ENCODE results near the gene BMP7. TPM values are rescaled to one million over a fixed set of nuclear protein-coding genes. Genes with fewer than 3 reads are reported as not detected.

The BMP7 gene
- total and polyA plus RNA-seq, 2 of the 8 experiments (the other 6 are each of a cell fraction or from before 2014, with no cell fraction given), result 9.2 to 14.7 TPM

DNA sequence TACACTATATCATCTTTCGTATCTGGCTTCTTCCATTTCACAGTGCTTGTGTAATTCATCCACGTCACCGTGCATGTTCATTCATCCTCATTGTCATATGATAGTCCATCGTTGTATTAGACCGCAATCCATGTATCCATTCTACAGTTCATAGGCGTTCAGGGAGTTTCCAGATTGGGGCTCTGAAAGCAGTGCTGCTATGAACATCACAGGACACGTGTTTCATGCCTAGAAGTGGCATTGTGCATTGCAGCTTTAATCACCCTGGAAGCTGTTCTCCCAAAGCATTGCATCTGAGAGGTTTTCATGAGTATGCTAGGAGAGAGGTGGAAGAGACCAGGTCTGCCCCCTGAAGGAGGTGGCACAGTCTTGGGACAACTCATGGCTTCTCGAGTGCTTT lies 35.3 kb downstream of the BMP7 start (continued):
- TF ChIP-seq, protein P1, sequence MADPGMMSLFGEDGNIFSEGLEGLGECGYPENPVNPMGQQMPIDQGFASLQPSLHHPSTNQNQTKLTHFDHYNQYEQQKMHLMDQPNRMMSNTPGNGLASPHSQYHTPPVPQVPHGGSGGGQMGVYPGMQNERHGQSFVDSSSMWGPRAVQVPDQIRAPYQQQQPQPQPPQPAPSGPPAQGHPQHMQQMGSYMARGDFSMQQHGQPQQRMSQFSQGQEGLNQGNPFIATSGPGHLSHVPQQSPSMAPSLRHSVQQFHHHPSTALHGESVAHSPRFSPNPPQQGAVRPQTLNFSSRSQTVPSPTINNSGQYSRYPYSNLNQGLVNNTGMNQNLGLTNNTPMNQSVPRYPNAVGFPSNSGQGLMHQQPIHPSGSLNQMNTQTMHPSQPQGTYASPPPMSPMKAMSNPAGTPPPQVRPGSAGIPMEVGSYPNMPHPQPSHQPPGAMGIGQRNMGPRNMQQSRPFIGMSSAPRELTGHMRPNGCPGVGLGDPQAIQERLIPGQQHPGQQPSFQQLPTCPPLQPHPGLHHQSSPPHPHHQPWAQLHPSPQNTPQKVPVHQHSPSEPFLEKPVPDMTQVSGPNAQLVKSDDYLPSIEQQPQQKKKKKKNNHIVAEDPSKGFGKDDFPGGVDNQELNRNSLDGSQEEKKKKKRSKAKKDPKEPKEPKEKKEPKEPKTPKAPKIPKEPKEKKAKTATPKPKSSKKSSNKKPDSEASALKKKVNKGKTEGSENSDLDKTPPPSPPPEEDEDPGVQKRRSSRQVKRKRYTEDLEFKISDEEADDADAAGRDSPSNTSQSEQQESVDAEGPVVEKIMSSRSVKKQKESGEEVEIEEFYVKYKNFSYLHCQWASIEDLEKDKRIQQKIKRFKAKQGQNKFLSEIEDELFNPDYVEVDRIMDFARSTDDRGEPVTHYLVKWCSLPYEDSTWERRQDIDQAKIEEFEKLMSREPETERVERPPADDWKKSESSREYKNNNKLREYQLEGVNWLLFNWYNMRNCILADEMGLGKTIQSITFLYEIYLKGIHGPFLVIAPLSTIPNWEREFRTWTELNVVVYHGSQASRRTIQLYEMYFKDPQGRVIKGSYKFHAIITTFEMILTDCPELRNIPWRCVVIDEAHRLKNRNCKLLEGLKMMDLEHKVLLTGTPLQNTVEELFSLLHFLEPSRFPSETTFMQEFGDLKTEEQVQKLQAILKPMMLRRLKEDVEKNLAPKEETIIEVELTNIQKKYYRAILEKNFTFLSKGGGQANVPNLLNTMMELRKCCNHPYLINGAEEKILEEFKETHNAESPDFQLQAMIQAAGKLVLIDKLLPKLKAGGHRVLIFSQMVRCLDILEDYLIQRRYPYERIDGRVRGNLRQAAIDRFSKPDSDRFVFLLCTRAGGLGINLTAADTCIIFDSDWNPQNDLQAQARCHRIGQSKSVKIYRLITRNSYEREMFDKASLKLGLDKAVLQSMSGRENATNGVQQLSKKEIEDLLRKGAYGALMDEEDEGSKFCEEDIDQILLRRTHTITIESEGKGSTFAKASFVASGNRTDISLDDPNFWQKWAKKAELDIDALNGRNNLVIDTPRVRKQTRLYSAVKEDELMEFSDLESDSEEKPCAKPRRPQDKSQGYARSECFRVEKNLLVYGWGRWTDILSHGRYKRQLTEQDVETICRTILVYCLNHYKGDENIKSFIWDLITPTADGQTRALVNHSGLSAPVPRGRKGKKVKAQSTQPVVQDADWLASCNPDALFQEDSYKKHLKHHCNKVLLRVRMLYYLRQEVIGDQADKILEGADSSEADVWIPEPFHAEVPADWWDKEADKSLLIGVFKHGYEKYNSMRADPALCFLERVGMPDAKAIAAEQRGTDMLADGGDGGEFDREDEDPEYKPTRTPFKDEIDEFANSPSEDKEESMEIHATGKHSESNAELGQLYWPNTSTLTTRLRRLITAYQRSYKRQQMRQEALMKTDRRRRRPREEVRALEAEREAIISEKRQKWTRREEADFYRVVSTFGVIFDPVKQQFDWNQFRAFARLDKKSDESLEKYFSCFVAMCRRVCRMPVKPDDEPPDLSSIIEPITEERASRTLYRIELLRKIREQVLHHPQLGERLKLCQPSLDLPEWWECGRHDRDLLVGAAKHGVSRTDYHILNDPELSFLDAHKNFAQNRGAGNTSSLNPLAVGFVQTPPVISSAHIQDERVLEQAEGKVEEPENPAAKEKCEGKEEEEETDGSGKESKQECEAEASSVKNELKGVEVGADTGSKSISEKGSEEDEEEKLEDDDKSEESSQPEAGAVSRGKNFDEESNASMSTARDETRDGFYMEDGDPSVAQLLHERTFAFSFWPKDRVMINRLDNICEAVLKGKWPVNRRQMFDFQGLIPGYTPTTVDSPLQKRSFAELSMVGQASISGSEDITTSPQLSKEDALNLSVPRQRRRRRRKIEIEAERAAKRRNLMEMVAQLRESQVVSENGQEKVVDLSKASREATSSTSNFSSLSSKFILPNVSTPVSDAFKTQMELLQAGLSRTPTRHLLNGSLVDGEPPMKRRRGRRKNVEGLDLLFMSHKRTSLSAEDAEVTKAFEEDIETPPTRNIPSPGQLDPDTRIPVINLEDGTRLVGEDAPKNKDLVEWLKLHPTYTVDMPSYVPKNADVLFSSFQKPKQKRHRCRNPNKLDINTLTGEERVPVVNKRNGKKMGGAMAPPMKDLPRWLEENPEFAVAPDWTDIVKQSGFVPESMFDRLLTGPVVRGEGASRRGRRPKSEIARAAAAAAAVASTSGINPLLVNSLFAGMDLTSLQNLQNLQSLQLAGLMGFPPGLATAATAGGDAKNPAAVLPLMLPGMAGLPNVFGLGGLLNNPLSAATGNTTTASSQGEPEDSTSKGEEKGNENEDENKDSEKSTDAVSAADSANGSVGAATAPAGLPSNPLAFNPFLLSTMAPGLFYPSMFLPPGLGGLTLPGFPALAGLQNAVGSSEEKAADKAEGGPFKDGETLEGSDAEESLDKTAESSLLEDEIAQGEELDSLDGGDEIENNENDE (IDR thresholded peaks at IDR 0.05; ENCODE audit: insufficient replicate concordance, low read length), result no peak
- TF ChIP-seq CHD1 (IDR thresholded peaks at IDR 0.05; ENCODE audit: low read depth, low read length) (no peak), PHF8 (conservative IDR thresholded peaks at IDR 0.05; ENCODE audit: low read depth, low read length) (no peak), SP2 (IDR thresholded peaks at IDR 0.05; ENCODE audit: low read length) (no peak), CBX8 (IDR thresholded peaks at IDR 0.05; ENCODE audit: borderline replicate concordance, low read depth, low read length) (no peak), EZH2 (IDR thresholded peaks at IDR 0.05; ENCODE audit: low read depth, low read length, severe bottlenecking) (no peak), RFX5 (IDR thresholded peaks at IDR 0.05; ENCODE audit: borderline replicate concordance, low read depth, low read length) (no peak), ZNF274 (IDR thresholded peaks at IDR 0.05; ENCODE audit: borderline replicate concordance, extremely low read depth, low read length) (no peak), YY1 (IDR thresholded peaks at IDR 0.05; ENCODE audit: low read depth, low read length) (no peak)

Data from H1 (cell line).